MM.1S (cell line): Measurements from ENCODE around the gene ASH1L.

ENCODE experiments used
- DNase-seq: peaks from one replicate; pipeline ENCODE4 v3.0.0-alpha.2; 2015
- H2AFZ ChIP-seq: fragments of 300-600 bp; sonication (generic); 2 replicates; pipeline ENCODE4 v1.6.0; 2016; ENCODE audit warnings: antibody characterized with exemption, low read length
- H3F3A ChIP-seq: fragments of 300-600 bp; sonication (generic); 2 replicates; pipeline ENCODE4 v1.6.1; 2016; ENCODE audit warnings: mild to moderate bottlenecking, antibody characterized with exemption, low read length, moderate library complexity, mixed read lengths; ENCODE audit not compliant: insufficient read depth
- H3K27ac ChIP-seq: fragments of 300-600 bp; sonication (generic); 2 replicates; pipeline ENCODE4 v1.5.1; 2016; ENCODE audit warnings: mild to moderate bottlenecking, low read length
- H3K27me3 ChIP-seq: fragments of 300-600 bp; sonication (generic); replicated peaks from 2 replicates; pipeline ENCODE4 v1.6.0; 2016; ENCODE audit warnings: low read length; ENCODE audit not compliant: insufficient read depth
- H3K36me3 ChIP-seq: fragments of 300-600 bp; sonication (generic); replicated peaks from 2 replicates; pipeline ENCODE4 v1.6.1; 2016; ENCODE audit warnings: mild to moderate bottlenecking, low read length, mixed read lengths; ENCODE audit not compliant: insufficient read depth
- H3K4me1 ChIP-seq: fragments of 300-600 bp; sonication (generic); 2 replicates; pipeline ENCODE4 v1.6.1; 2016; ENCODE audit warnings: low read length, mixed read lengths
- H3K4me2 ChIP-seq: fragments of 300-600 bp; sonication (generic); 2 replicates; pipeline ENCODE4 v1.6.0; 2016; ENCODE audit warnings: low read depth, low read length
- H3K4me3 ChIP-seq: fragments of 300-600 bp; sonication (generic); 2 replicates; pipeline ENCODE4 v1.5.1; 2016; ENCODE audit warnings: low read length, mixed read lengths
- H3K79me2 ChIP-seq: fragments of 300-600 bp; sonication (generic); 2 replicates; pipeline ENCODE4 v1.6.1; 2016; ENCODE audit warnings: mixed run types, low read length, mixed read lengths
- H3K9ac ChIP-seq: fragments of 300-600 bp; sonication (generic); 2 replicates; pipeline ENCODE4 v1.6.1; 2016; ENCODE audit warnings: low read length, mixed read lengths
- H3K9me2 ChIP-seq: fragments of 300-600 bp; sonication (generic); replicated peaks from 2 replicates; pipeline ENCODE4 v1.6.1; 2016; ENCODE audit warnings: mild to moderate bottlenecking, low read length, mixed read lengths; ENCODE audit not compliant: insufficient read depth
- H3K9me3 ChIP-seq: fragments of 300-600 bp; sonication (generic); replicated peaks from 2 replicates; pipeline ENCODE4 v1.6.1; 2016; ENCODE audit warnings: mild to moderate bottlenecking, low read length, mixed read lengths; ENCODE audit not compliant: insufficient read depth
- H4K20me1 ChIP-seq: fragments of 300-600 bp; sonication (generic); 2 replicates; pipeline ENCODE4 v1.6.1; 2016; ENCODE audit warnings: mild to moderate bottlenecking, low read length, moderate library complexity, mixed read lengths; ENCODE audit not compliant: insufficient read depth
- EZH2 ChIP-seq: fragments of 300-600 bp; sonication (generic); optimal IDR thresholded peaks from 2 replicates; pipeline ENCODE3; 2017; ENCODE audit warnings: low read depth, mild to moderate bottlenecking, antibody characterized with exemption, low read length, mixed read lengths
- EZH2phosphoT487 ChIP-seq: fragments of 300-600 bp; sonication (generic); IDR thresholded peaks from 2 replicates; pipeline ENCODE4 v1.6.1; 2018; ENCODE audit warnings: antibody characterized with exemption, low read length
- TF ChIP-seq, protein P1 (sequence below): fragments of 300-600 bp; sonication (generic); IDR thresholded peaks from 2 replicates; pipeline ENCODE4 v1.5.1; 2016; ENCODE audit warnings: antibody characterized with exemption, low read length, mixed read lengths

ASH1L gene

DNA sequence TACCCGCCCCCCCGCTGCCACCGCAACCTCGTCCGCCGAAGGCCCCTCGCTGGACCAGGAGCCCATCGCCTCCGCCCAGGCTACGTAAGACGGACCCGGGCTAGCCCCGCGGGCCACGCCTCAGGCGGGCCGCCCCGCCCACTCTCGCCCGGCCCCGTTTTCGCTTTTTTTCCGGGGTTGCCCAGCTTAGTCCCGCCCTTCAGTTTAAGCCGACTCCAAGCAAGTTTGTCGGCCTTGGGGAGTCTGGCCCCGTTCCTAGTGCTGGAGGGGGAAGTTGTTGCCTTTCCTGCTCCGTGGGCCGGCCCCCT lies 238.9 kb downstream of the ASH1L start:
- DNase-seq, result peak; percentile 95
- Histone ChIP-seq H4K20me1 (no peaks in the 10 kb centered on the region), H3K27ac (peak overlapping the region; percentile 72)

DNA sequence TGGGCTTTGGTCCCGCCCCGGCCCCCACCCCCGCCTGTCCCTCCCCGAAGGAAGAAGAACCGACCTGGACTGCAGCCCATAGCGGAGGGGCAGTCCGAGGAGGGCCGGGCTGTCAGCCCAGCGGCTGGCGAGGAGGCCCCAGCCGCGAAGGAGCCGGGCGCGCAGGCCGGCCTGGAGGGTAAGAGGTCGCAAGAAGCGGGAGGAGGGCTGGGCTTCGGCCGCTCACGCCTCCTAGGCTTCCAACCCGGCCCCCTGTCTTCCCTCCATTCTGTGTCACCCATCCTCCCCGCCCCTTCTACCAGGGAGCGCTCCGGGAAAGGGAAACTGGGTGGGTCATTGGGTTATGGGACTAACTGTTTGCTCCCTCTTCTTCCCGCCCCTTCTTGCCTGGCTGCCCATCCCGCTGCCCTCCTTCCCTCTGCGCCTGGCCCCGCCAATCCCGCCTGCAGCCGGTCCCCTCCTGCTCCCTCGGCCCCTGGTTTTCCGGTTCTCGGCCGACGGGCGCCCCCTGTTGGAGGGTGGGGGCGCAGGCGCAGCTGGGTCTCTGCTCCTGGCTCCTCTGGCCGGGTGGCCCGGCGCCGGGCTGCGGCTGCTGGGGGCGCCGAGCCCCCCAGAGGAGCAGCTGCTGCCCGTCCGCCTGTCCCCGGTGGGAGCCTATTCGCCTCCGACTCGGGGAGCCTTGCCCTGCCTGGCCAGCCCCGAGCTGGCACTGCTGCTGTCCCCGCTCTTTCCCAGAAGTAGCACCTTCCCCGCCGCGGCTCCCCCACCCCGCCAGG lies 239.5 kb downstream of the ASH1L start:
- DNase-seq, result peak; percentile 92
- Histone ChIP-seq H3F3A (peaks cover 47% of the 10 kb centered on the region), H3K27ac (peak overlapping the region; percentile 72; the same call in 1 of the 2 replicates), H3K9ac (peak overlapping the region; percentile 74; the same call in 1 of the 2 replicates), H3K79me2 (no peaks in the 10 kb centered on the region), H3K4me3 (peak overlapping the region; percentile 93), H4K20me1 (no peaks in the 10 kb centered on the region), H3K27me3 (no peaks in the 10 kb centered on the region), H3K9me3 (no peaks in the 10 kb centered on the region), H3K9me2 (no peaks in the 10 kb centered on the region), H3K4me1 (0 out of 2 replicates have a peak, but pooled peaks cover 7% of the 10 kb centered on the region), H2AFZ (peak overlapping the region; percentile 100), H3K36me3 (0 out of 2 replicates have a peak, but pooled peaks cover 5% of the 10 kb centered on the region), H3K4me2 (peak overlapping the region; percentile 99)
- TF ChIP-seq EZH2, result no peak
- TF ChIP-seq, protein P1, sequence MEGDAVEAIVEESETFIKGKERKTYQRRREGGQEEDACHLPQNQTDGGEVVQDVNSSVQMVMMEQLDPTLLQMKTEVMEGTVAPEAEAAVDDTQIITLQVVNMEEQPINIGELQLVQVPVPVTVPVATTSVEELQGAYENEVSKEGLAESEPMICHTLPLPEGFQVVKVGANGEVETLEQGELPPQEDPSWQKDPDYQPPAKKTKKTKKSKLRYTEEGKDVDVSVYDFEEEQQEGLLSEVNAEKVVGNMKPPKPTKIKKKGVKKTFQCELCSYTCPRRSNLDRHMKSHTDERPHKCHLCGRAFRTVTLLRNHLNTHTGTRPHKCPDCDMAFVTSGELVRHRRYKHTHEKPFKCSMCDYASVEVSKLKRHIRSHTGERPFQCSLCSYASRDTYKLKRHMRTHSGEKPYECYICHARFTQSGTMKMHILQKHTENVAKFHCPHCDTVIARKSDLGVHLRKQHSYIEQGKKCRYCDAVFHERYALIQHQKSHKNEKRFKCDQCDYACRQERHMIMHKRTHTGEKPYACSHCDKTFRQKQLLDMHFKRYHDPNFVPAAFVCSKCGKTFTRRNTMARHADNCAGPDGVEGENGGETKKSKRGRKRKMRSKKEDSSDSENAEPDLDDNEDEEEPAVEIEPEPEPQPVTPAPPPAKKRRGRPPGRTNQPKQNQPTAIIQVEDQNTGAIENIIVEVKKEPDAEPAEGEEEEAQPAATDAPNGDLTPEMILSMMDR, result peak; percentile 98

More for the DNA sequence above, 238.9 kb downstream of the ASH1L start:
- Histone ChIP-seq H3K4me1 (0 out of 2 replicates have a peak, but pooled peaks cover 7% of the 10 kb centered on the region), H3K9me2 (no peaks in the 10 kb centered on the region), H3F3A (peaks cover 46% of the 10 kb centered on the region), H3K36me3 (no peaks in the 10 kb centered on the region), H3K79me2 (no peaks in the 10 kb centered on the region), H3K4me3 (peak overlapping the region; percentile 93), H3K4me2 (peak overlapping the region; percentile 99), H3K9ac (peak overlapping the region; percentile 74), H3K9me3 (no peaks in the 10 kb centered on the region), H2AFZ (peak overlapping the region; percentile 100), H3K27me3 (no peaks in the 10 kb centered on the region)
- no peak for TF ChIP-seq EZH2
- TF ChIP-seq, protein P1, result no peak
- no peak for TF ChIP-seq EZH2phosphoT487

DNA sequence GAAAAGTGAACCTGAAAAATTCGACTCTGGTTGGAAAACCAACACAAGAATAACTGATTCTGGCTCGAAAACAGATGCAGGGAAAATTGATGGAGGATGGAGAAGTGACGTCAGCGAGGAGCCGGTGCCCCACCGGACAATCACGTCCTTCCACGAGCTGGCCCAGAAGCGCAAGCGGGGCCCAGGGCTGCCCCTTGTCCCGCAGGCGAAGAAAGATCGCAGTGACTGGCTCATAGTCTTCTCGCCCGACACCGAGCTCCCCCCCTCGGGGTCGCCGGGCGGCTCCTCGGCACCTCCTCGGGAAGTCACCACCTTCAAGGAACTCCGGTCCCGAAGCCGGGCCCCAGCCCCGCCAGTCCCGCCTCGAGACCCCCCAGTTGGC lies 240.0 kb downstream of the ASH1L start:
- Histone ChIP-seq H3K9me3 (no peaks in the 10 kb centered on the region), H3K4me1 (0 out of 2 replicates have a peak, but pooled peaks cover 7% of the 10 kb centered on the region), H3K4me2 (peak overlapping the region; percentile 99), H3K27ac (no peak overlapping the region), H3F3A (peaks cover 49% of the 10 kb centered on the region), H3K79me2 (no peaks in the 10 kb centered on the region), H4K20me1 (no peaks in the 10 kb centered on the region), H3K4me3 (peak overlapping the region; percentile 93; the same call in 1 of the 2 replicates), H3K36me3 (0 out of 2 replicates have a peak, but pooled peaks cover 7% of the 10 kb centered on the region), H3K9me2 (no peaks in the 10 kb centered on the region), H3K9ac (no peak overlapping the region), H3K27me3 (no peaks in the 10 kb centered on the region), H2AFZ (no peak overlapping the region)
- TF ChIP-seq EZH2phosphoT487, result no peak
- TF ChIP-seq EZH2, result no peak
- TF ChIP-seq, protein P1, result no peak
- no peak for DNase-seq
